C1 segment of cervical spinal cord (tissue), 14 donors: ENCODE data around the gene IL1RAP.

Source experiments
- DNase-seq, 14 donors: peaks; one replicate each; lab custom pipeline; 2025; lab: John Stamatoyannopoulos, UW

The IL1RAP gene

GRCh38 chr3:190608850-190609589 is 95.1 kb downstream of the IL1RAP start:
- no peak for DNase-seq

GRCh38 chr3:190614226-190615059 is 100.6 kb downstream of the IL1RAP start:
- no peak for DNase-seq

GRCh38 chr3:190615060-190615384 is 101.1 kb downstream of the IL1RAP start:
- DNase-seq, result no peak

- DNase-seq, result no peak
These were observed 101.7 kb downstream of the IL1RAP start for GRCh38 chr3:190615607-190616006.

- no peak for DNase-seq
These were observed 102.8 kb downstream of the IL1RAP start for GRCh38 chr3:190616637-190617036.

- no peak for DNase-seq
These were observed 103.3 kb downstream of the IL1RAP start for GRCh38 chr3:190617185-190617584.

- no peak for DNase-seq
These were observed 104.6 kb downstream of the IL1RAP start for GRCh38 chr3:190618330-190619030.

GRCh38 chr3:190619353-190619752 is 105.5 kb downstream of the IL1RAP start:
- DNase-seq, result no peak

- no peak for DNase-seq
These were observed 105.9 kb downstream of the IL1RAP start for GRCh38 chr3:190619761-190620160.

- DNase-seq, result no peak
These were observed 107.2 kb downstream of the IL1RAP start for GRCh38 chr3:190620886-190621608.

- no peak for DNase-seq
These were observed 108.0 kb downstream of the IL1RAP start for GRCh38 chr3:190621927-190622326.

GRCh38 chr3:190624282-190624681 is 110.4 kb downstream of the IL1RAP start:
- DNase-seq, result no peak

- DNase-seq, result no peak
These were observed 113.2 kb downstream of the IL1RAP start for GRCh38 chr3:190626951-190627620.

GRCh38 chr3:190629088-190629487 is 115.2 kb downstream of the IL1RAP start:
- DNase-seq, result no peak

GRCh38 chr3:190631295-190631694 is 117.4 kb downstream of the IL1RAP start:
- DNase-seq, result no peak

GRCh38 chr3:190641564-190641963 is 127.7 kb downstream of the IL1RAP start:
- no peak for DNase-seq

GRCh38 chr3:190642016-190642415 is 128.1 kb downstream of the IL1RAP start:
- DNase-seq, result no peak

GRCh38 chr3:190644035-190644434 is 130.2 kb downstream of the IL1RAP start:
- no peak for DNase-seq

- DNase-seq, result no peak
These were observed 130.9 kb downstream of the IL1RAP start for GRCh38 chr3:190644766-190645165.

- no peak for DNase-seq
These were observed 132.1 kb downstream of the IL1RAP start for GRCh38 chr3:190645932-190646460.

GRCh38 chr3:190646996-190647395 is 133.1 kb downstream of the IL1RAP start:
- DNase-seq, result no peak
